GM12878 (cell line): Measurements from ENCODE around the gene DNMBP. TPM values are rescaled to one million over a fixed set of nuclear protein-coding genes. Genes with fewer than 3 reads are reported as not detected.

Experiments used
- ATAC-seq: fragments of 200-7000 bp; cut with Tn5 transposase; 3 replicates; pipeline ENCODE4 v1.9.1; 2020; ENCODE audit warnings: mild to moderate bottlenecking, moderate library complexity
- BruUV-seq: library from RNA; stranded (reverse); fragments of 400-500 nt; replicated peaks from 2 replicates; lab custom pipeline; 2021; lab: Mats Ljungman, UMichigan
- CTCF ChIA-PET: fragments of 300-600 bp; sonication (Branson Sonifier 250); formaldehyde crosslinking; extraction: SDS; loops from one replicate; lab custom pipeline; 2021; ENCODE audit warnings: inconsistent platforms; lab: Yijun Ruan, JAX
- POLR2A ChIA-PET: fragments of 350-600 bp; formaldehyde crosslinking; extraction: SDS; loops from one replicate; lab custom pipeline; 2021; ENCODE audit warnings: inconsistent platforms; lab: Charles Lee
- RAD21 ChIA-PET: fragments of 300-600 bp; sonication (Branson Sonifier 250); formaldehyde crosslinking; loops from one replicate; lab custom pipeline; 2023; ENCODE audit warnings: antibody characterized with exemption; ENCODE audit not compliant: unreplicated experiment; lab: Charles Lee
- SMC1A ChIA-PET: fragments of 300-600 bp; sonication (Branson Sonifier 250); formaldehyde crosslinking; loops from one replicate; lab custom pipeline; 2023; ENCODE audit not compliant: unreplicated experiment, uncharacterized antibody; lab: Charles Lee
- DNase-seq: peaks from one replicate; pipeline ENCODE4 v3.0.0-alpha.2; 2011; ENCODE audit warnings: low read depth, low spot score
- FAIRE-seq: peaks from 3 replicates; lab custom pipeline; 2011; peaks lifted over from hg19 to GRCh38; lab: Jason Lieb, UNC
- H2AFZ ChIP-seq: 2 replicates; pipeline ENCODE4 v1.6.0; 2011; ENCODE audit warnings: low read depth, low read length, control low read depth; ENCODE audit not compliant: control insufficient read depth
- H3K27ac ChIP-seq: 2 replicates; pipeline ENCODE4 v1.5.1; 2011; ENCODE audit warnings: control low read depth; ENCODE audit not compliant: control insufficient read depth, insufficient read depth
- H3K27me3 ChIP-seq, 2 experiments: replicated peaks in 1 of 2; 2 replicates each; pipeline versions ENCODE4 v1.6.0 to v1.6.1; 2011; ENCODE audit warnings: low read length in 1 of 2; ENCODE audit not compliant: control insufficient read depth in 2 of 2, insufficient read depth in 2 of 2
- H3K36me3 ChIP-seq, 2 experiments: 2 replicates each; pipeline ENCODE4 v1.5.1; 2011; ENCODE audit warnings: low read length in 1 of 2; ENCODE audit not compliant: control insufficient read depth in 2 of 2, insufficient read depth in 2 of 2
- H3K4me1 ChIP-seq: 2 replicates; pipeline ENCODE4 v1.6.1; 2011; ENCODE audit warnings: mild to moderate bottlenecking, low read length, moderate library complexity, mixed read lengths; ENCODE audit not compliant: control insufficient read depth, insufficient read depth
- H3K4me2 ChIP-seq: 2 replicates; pipeline ENCODE4 v1.6.0; 2011; ENCODE audit warnings: control low read depth; ENCODE audit not compliant: control insufficient read depth, insufficient read depth
- H3K4me3 ChIP-seq: fragments of 200-600 bp; sonication (generic); 2 replicates; pipeline ENCODE4 v1.5.1; 2016
- H3K79me2 ChIP-seq: 2 replicates; pipeline ENCODE4 v1.6.0; 2011; ENCODE audit warnings: low read length; ENCODE audit not compliant: control insufficient read depth, insufficient read depth
- H3K9ac ChIP-seq: 2 replicates; pipeline ENCODE4 v1.8.0; 2011; ENCODE audit warnings: low read length, control low read depth, mixed read lengths; ENCODE audit not compliant: control insufficient read depth, insufficient read depth
- H3K9me3 ChIP-seq: replicated peaks from 3 replicates; pipeline ENCODE4 v1.5.1; 2011; ENCODE audit warnings: mild to moderate bottlenecking, low read length; ENCODE audit not compliant: control insufficient read depth, insufficient read depth
- H4K20me1 ChIP-seq: 2 replicates; pipeline ENCODE4 v1.6.0; 2011; ENCODE audit not compliant: control insufficient read depth, insufficient read depth
- BACH1 ChIP-seq: fragments of 450-650 bp; IDR thresholded peaks from 2 replicates; pipeline ENCODE4 v1.6.1; 2017; ENCODE audit warnings: mild to moderate bottlenecking, borderline replicate concordance
- BHLHE40 ChIP-seq, 2 experiments: fragments of 450-650 bp in 1 of 2; IDR thresholded peaks; 2 replicates each; pipeline ENCODE4 v1.6.1; 2011 to 2017; ENCODE audit warnings: low read depth in 2 of 2, borderline replicate concordance in 1 of 2, improper control_type of control experiment in 1 of 2, low read length in 1 of 2, mild to moderate bottlenecking in 1 of 2
- CBFB ChIP-seq: IDR thresholded peaks from 2 replicates; pipeline ENCODE4 v1.6.1; 2016; ENCODE audit warnings: antibody characterized with exemption, low read depth
- CHD1 ChIP-seq: IDR thresholded peaks from 2 replicates; pipeline ENCODE4 v1.6.1; 2012; ENCODE audit warnings: low read depth, low read length, improper control_type of control experiment
- CHD2 ChIP-seq: IDR thresholded peaks from 2 replicates; pipeline ENCODE4 v1.6.1; 2011; ENCODE audit warnings: low read depth, low read length, improper control_type of control experiment, borderline replicate concordance
- GABPA ChIP-seq: IDR thresholded peaks from 2 replicates; pipeline ENCODE4 v1.6.1; 2014; ENCODE audit warnings: antibody characterized with exemption, low read depth, mild to moderate bottlenecking, inconsistent platforms
- HCFC1 ChIP-seq: fragments of 150-350 bp; IDR thresholded peaks from 2 replicates; pipeline ENCODE4 v1.6.1; 2014; ENCODE audit warnings: low read length
- NR2C1 ChIP-seq: fragments of 450-650 bp; IDR thresholded peaks from 2 replicates; pipeline ENCODE4 v1.6.1; 2017; ENCODE audit warnings: antibody characterized with exemption, mild to moderate bottlenecking, moderate library complexity
- POLR2AphosphoS5 ChIP-seq: IDR thresholded peaks from 2 replicates; pipeline ENCODE4 v1.6.1; 2011; ENCODE audit warnings: mild to moderate bottlenecking, low read length, inconsistent platforms
- POU2F2 ChIP-seq: IDR thresholded peaks from 3 replicates; pipeline ENCODE4 v1.6.1; 2011; ENCODE audit warnings: low read depth, mild to moderate bottlenecking, low read length, borderline replicate concordance
- SUZ12 ChIP-seq: fragments of 200-600 bp; sonication (generic); IDR thresholded peaks from one replicate; pipeline ENCODE4 v1.6.1; 2018; ENCODE audit warnings: antibody characterized with exemption, mild to moderate bottlenecking; ENCODE audit not compliant: unreplicated experiment
- TCF12 ChIP-seq: IDR thresholded peaks from 2 replicates; pipeline ENCODE4 v1.6.1; 2011; ENCODE audit warnings: low read depth, mild to moderate bottlenecking, low read length
- TCF3 ChIP-seq: IDR thresholded peaks from 2 replicates; pipeline ENCODE4 v1.6.1; 2012; ENCODE audit warnings: low read depth, mild to moderate bottlenecking, low read length, borderline replicate concordance; ENCODE audit not compliant: insufficient read depth
- WRNIP1 ChIP-seq: IDR thresholded peaks from 2 replicates; pipeline ENCODE4 v1.6.1; 2011; ENCODE audit warnings: low read depth, low read length, improper control_type of control experiment, borderline replicate concordance
- ZBTB40 ChIP-seq: fragments of 450-650 bp; IDR thresholded peaks from 2 replicates; pipeline ENCODE4 v1.6.1; 2016; ENCODE audit warnings: mild to moderate bottlenecking, moderate library complexity, borderline replicate concordance
- ZNF217 ChIP-seq: fragments of 450-650 bp; IDR thresholded peaks from 2 replicates; pipeline ENCODE4 v1.6.1; 2017; ENCODE audit warnings: antibody characterized with exemption, mild to moderate bottlenecking
- ZNF687 ChIP-seq: fragments of 450-650 bp; IDR thresholded peaks from 2 replicates; pipeline ENCODE4 v1.6.1; 2017; ENCODE audit warnings: mild to moderate bottlenecking, moderate library complexity
- WGBS: methylation state at CpG from one replicate; pipeline ENCODE4 v1.1.6; 2016; ENCODE audit warnings: low lambda C conversion rate; ENCODE audit not compliant: insufficient replicate concordance, insufficient coverage; ENCODE audit errors: missing lambda C conversion rate; 5-methylcytosine and 5-hydroxymethylcytosine counted together
- in situ Hi-C: fragments of 300-500 bp; cut with MboI; formaldehyde crosslinking; loops from 9 replicates; pipeline ENCODE4 v1.14.3; 2018; ENCODE audit warnings: mixed read lengths
- intact Hi-C: fragments of 100-400 bp; cut with micrococcal nuclease; formaldehyde crosslinking; loops from one replicate; pipeline ENCODE4 v1.14.2; 2022; ENCODE audit not compliant: unreplicated experiment
- polyA plus RNA-seq, 11 experiments: library from polyadenylated mRNA; depleted of rRNA in 4 of 11; unstranded in 6 of 11; stranded (reverse) in 5 of 11; fragments of >200 nt; fragmentation: Nextera tagmentation in 4 of 11; fragmentation: Illumina TruSeq in 1 of 11; extraction: Ambion mirVana in 4 of 11; extraction: Trizol in 1 of 11; gene quantifications; 1 replicate in 1 of 11; 2 replicates in 10 of 11; pipeline versions ENCODE4 v1.2.1 to v1.2.3, GENCODE V29; 2011 to 2016; ENCODE audit warnings: inconsistent platforms in 2 of 11, missing spikeins in 2 of 11, low read depth in 1 of 11
- total RNA-seq, 4 experiments: library from RNA; depleted of rRNA in 3 of 4; stranded (reverse); fragments of >200 nt in 3 of 4; fragmentation: Illumina TruSeq in 1 of 4; extraction: Trizol in 1 of 4; gene quantifications; 2 replicates each; pipeline versions ENCODE4 v1.2.1 to v1.2.3, GENCODE V29; 2013 to 2021

The DNMBP gene
- total and polyA plus RNA-seq, 10 of the 15 experiments (the other 5 are each of a cell fraction or from before 2014, with no cell fraction given), result 7.1 to 45.0 (median 22.0) TPM

GRCh38 chr10:100019787-100020141 lies 10.0 kb upstream of the DNMBP start:
- Histone ChIP-seq H3K4me1 (peaks cover 34% of the 10 kb centered on the region), H3K9me3 (no peaks in the 10 kb centered on the region; the same call in 2 of the 3 replicates), H3K79me2 (no peaks in the 10 kb centered on the region), H3K27ac (peak overlapping the region; percentile 94), H3K36me3 (no peaks in the 10 kb centered on the region), H3K9ac (0 out of 2 replicates have a peak overlapping the region, but pooled peaks have one; percentile 24), H3K27me3 (no peaks in the 10 kb centered on the region), H3K4me2 (peak overlapping the region; percentile 57; the same call in 1 of the 2 replicates), H2AFZ (peak overlapping the region; percentile 65; the same call in 1 of the 2 replicates), H3K4me3 (no peak overlapping the region), H4K20me1 (no peaks in the 10 kb centered on the region)
- 73% methylated on average over 3 of the region's 3 CpGs for WGBS
- intact Hi-C loops, result no loop called here
- in situ Hi-C loops, result no loop called here
- POLR2A ChIA-PET, result no interaction called here
- FAIRE-seq (no peak), ATAC-seq (no peak), DNase-seq (no peak)
- SMC1A ChIA-PET, result interaction anchor here (6.3 kb wide), 1 partner anchor 26 kb away, joined by 54 read pairs; no protein-coding TSS in a partner anchor
- BruUV-seq, result no TSS peak
- CTCF ChIA-PET, result interaction anchor here (2.2 kb wide), 1 partner anchor 26 kb away, joined by 17 read pairs; no protein-coding TSS in a partner anchor
- RAD21 ChIA-PET, result interaction anchor here (2.3 kb wide), 1 partner anchor 44 kb away, joined by 17 read pairs; no protein-coding TSS in a partner anchor
- no peak for TF ChIP-seq BHLHE40 (IDR thresholded peaks at IDR 0.05; ENCODE audit: borderline replicate concordance in 1 of 2, low read depth in 2 of 2, low read length in 1 of 2)
- no peak for TF ChIP-seq ZBTB40
- TF ChIP-seq HCFC1, result no peak
- no peak for TF ChIP-seq BACH1
- TF ChIP-seq NR2C1, result no peak
- no peak for TF ChIP-seq CHD2
- no peak for TF ChIP-seq POU2F2
- no peak for TF ChIP-seq ZNF687
- TF ChIP-seq SUZ12, result no peak
- no peak for TF ChIP-seq GABPA
- TF ChIP-seq WRNIP1, result no peak
- no peak for TF ChIP-seq TCF3
- no peak for TF ChIP-seq CHD1
- TF ChIP-seq ZNF217, result no peak
- TF ChIP-seq POLR2AphosphoS5, result no peak
- TF ChIP-seq CBFB, result no peak
- no peak for TF ChIP-seq TCF12
